CD4-positive, alpha-beta memory T cell (primary cell): ENCODE measurements around the gene DNAH9. TPM values are rescaled to one million over a fixed set of nuclear protein-coding genes. Genes with fewer than 3 reads are reported as not detected.

ENCODE experiments used
- CTCF ChIA-PET: fragments of 350-600 bp; sonication (Branson Sonifier 250); formaldehyde crosslinking; loops from one replicate; lab custom pipeline; 2021; ENCODE audit warnings: inconsistent platforms; ENCODE audit not compliant: partially characterized antibody; lab: Charles Lee
- POLR2A ChIA-PET: fragments of 350-600 bp; sonication (Branson Sonifier 250); formaldehyde crosslinking; loops from one replicate; lab custom pipeline; 2021; ENCODE audit not compliant: partially characterized antibody; lab: Charles Lee
- DNase-seq, 5 donors: peaks; one replicate each; pipeline versions ENCODE4 v3.0.0 to v3.0.0-alpha.2; 2020 to 2022; ENCODE audit warnings: mixed read lengths in 1 of 5
- H3K27ac ChIP-seq: one replicate; pipeline ENCODE4 v1.7.0; 2013; ENCODE audit warnings: low read depth, low read length
- H3K27me3 ChIP-seq: 2 replicates; pipeline ENCODE4 v1.7.0; 2013; ENCODE audit warnings: mild to moderate bottlenecking, low read length, moderate library complexity; ENCODE audit not compliant: insufficient read depth
- H3K36me3 ChIP-seq: 2 replicates; pipeline ENCODE4 v1.7.0; 2013; ENCODE audit warnings: mild to moderate bottlenecking, low read length, moderate library complexity; ENCODE audit not compliant: insufficient read depth
- H3K4me1 ChIP-seq: 2 replicates; pipeline ENCODE4 v1.7.0; 2013; ENCODE audit warnings: mild to moderate bottlenecking, low read length, moderate library complexity; ENCODE audit not compliant: insufficient read depth
- H3K4me3 ChIP-seq, 2 donors: one replicate each; pipeline ENCODE4 v1.7.0; 2013; ENCODE audit warnings: low read length in 2 of 2, mild to moderate bottlenecking in 1 of 2
- H3K9me3 ChIP-seq, 2 donors: one replicate each; pipeline ENCODE4 v1.7.0; 2013; ENCODE audit warnings: low read length in 2 of 2, control low read depth in 1 of 2; ENCODE audit not compliant: control insufficient read depth in 1 of 2
- H3K27ac Mint-ChIP-seq, 7 donors: one replicate each; pipeline ENCODE4 v1.8.0; 2020 to 2021; ENCODE audit warnings: mixed read lengths in 7 of 7, mild to moderate bottlenecking in 6 of 7, inconsistent platforms in 3 of 7, moderate library complexity in 3 of 7
- H3K27me3 Mint-ChIP-seq, 2 donors: one replicate each; pipeline ENCODE4 v1.8.0; 2020 to 2021; ENCODE audit warnings: mixed read lengths in 2 of 2
- H3K36me3 Mint-ChIP-seq, 2 donors: one replicate each; pipeline ENCODE4 v1.8.0; 2020 to 2021; ENCODE audit warnings: mixed read lengths in 2 of 2, inconsistent platforms in 1 of 2, mild to moderate bottlenecking in 1 of 2
- H3K4me1 Mint-ChIP-seq, 4 donors: one replicate each; pipeline ENCODE4 v1.8.0; 2020 to 2021; ENCODE audit warnings: mixed read lengths in 4 of 4, mild to moderate bottlenecking in 1 of 4
- H3K4me3 Mint-ChIP-seq, 8 donors: one replicate each; pipeline ENCODE4 v1.8.0; 2020 to 2021; ENCODE audit warnings: mixed read lengths in 8 of 8, mild to moderate bottlenecking in 7 of 8, moderate library complexity in 6 of 8, inconsistent platforms in 3 of 8
- H3K9me3 Mint-ChIP-seq, 8 donors: one replicate each; pipeline ENCODE4 v1.8.0; 2020 to 2021; ENCODE audit warnings: mixed read lengths in 8 of 8, mild to moderate bottlenecking in 5 of 8, inconsistent platforms in 3 of 8, moderate library complexity in 1 of 8
- intact Hi-C: fragments of 100-400 bp; cut with micrococcal nuclease; formaldehyde crosslinking; loops from one replicate; pipeline ENCODE4 v1.15.1; 2023
- polyA plus RNA-seq, 2 donors: library from polyadenylated mRNA; unstranded; fragments of 300-500 nt; fragmentation: Illumina TruSeq; gene quantifications; one replicate each; pipeline ENCODE4 v1.2.3, GENCODE V29; 2021
- total RNA-seq, 2 experiments: library from RNA; stranded (reverse); gene quantifications; one replicate each; pipeline ENCODE4 v1.2.3, GENCODE V29; 2021

Gene DNAH9
- total and polyA plus RNA-seq, 4 experiments from 2014 or later: not detected

GRCh38 chr17:11610999-11611566 lies 12.8 kb downstream of the DNAH9 start:
- H3K9me3 Mint-ChIP-seq: peaks cover 0 to 4% (median 0%) of the 10 kb centered on the region in 8 donors
- Histone ChIP-seq H3K36me3 (no peaks in the 10 kb centered on the region), H3K27ac (no peak overlapping the region), H3K27me3 (no peaks in the 10 kb centered on the region), H3K9me3 (no peaks in the 10 kb centered on the region), H3K4me3 (no peak overlapping the region), H3K4me1 (no peaks in the 10 kb centered on the region)
- no peaks in the 10 kb centered on the region for H3K36me3 Mint-ChIP-seq
- intact Hi-C loops: no loop called here
- H3K27ac Mint-ChIP-seq: no peak overlapping the region
- H3K4me3 Mint-ChIP-seq: no peak overlapping the region
- DNase-seq: no peak
- CTCF ChIA-PET: no interaction called here
- POLR2A ChIA-PET: no interaction called here
- no peaks in the 10 kb centered on the region for H3K4me1 Mint-ChIP-seq
- H3K27me3 Mint-ChIP-seq: peaks cover 2 to 3% of the 10 kb centered on the region in 2 donors

DNA sequence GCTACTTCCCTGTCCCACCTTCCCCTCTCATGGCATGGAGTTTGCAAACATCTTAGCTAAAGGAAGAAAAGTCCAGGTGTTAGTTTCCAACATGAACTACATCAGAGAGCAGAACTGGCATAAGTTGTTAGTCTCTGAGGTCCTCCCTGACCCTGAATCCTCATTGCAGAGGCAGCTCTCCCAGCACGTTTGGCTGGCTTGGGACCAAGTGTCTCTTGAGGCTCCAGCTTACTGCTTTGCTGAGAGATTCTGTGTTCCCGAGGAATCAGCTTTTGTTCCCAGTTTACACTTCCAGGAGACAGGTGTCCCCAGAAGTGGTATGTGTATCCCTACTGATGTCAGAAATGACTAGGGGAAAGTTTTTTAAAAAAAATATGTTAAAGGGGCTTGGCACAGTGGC lies 14.7 kb downstream of the DNAH9 start:
- no peaks in the 10 kb centered on the region for H3K4me1 ChIP-seq
- no peaks in the 10 kb centered on the region for H3K36me3 Mint-ChIP-seq
- DNase-seq: no peak
- H3K27me3 ChIP-seq: no peaks in the 10 kb centered on the region
- H3K27me3 Mint-ChIP-seq: peaks cover 2 to 3% of the 10 kb centered on the region in 2 donors
- CTCF ChIA-PET: no interaction called here
- no peaks in the 10 kb centered on the region for H3K36me3 ChIP-seq
- no peak overlapping the region for H3K27ac ChIP-seq
- POLR2A ChIA-PET: no interaction called here
- H3K27ac Mint-ChIP-seq: no peak overlapping the region
- H3K4me3 ChIP-seq: no peak overlapping the region
- H3K4me3 Mint-ChIP-seq: no peak overlapping the region
- intact Hi-C loops: no loop called here
- no peaks in the 10 kb centered on the region for H3K9me3 ChIP-seq
- H3K4me1 Mint-ChIP-seq: no peaks in the 10 kb centered on the region
- H3K9me3 Mint-ChIP-seq: peaks cover 0 to 4% (median 0%) of the 10 kb centered on the region in 8 donors

- POLR2A ChIA-PET: no interaction called here
- DNase-seq: no peak
- Mint-ChIP-seq H3K27me3 (no peaks in the 10 kb centered on the region), H3K4me1 (no peaks in the 10 kb centered on the region), H3K4me3 (no peak overlapping the region), H3K36me3 (no peaks in the 10 kb centered on the region), H3K9me3 (peaks cover 0 to 10% (median 2%) of the 10 kb centered on the region in 8 donors), H3K27ac (no peak overlapping the region)
- Histone ChIP-seq H3K27ac (no peak overlapping the region), H3K27me3 (no peaks in the 10 kb centered on the region), H3K9me3 (no peaks in the 10 kb centered on the region), H3K4me3 (no peak overlapping the region), H3K36me3 (no peaks in the 10 kb centered on the region), H3K4me1 (no peaks in the 10 kb centered on the region)
- intact Hi-C loops: no loop called here
- CTCF ChIA-PET: no interaction called here
Observed at GRCh38 chr17:11618861-11619566, 20.7 kb downstream of the DNAH9 start.

GRCh38 chr17:11622492-11622891 lies 24.2 kb downstream of the DNAH9 start:
- no peaks in the 10 kb centered on the region for H3K4me1 Mint-ChIP-seq
- H3K27ac Mint-ChIP-seq: no peak overlapping the region
- no peak overlapping the region for H3K27ac ChIP-seq
- POLR2A ChIA-PET: no interaction called here
- CTCF ChIA-PET: no interaction called here
- no peaks in the 10 kb centered on the region for H3K27me3 ChIP-seq
- peaks cover 0 to 10% (median 2%) of the 10 kb centered on the region in 8 donors for H3K9me3 Mint-ChIP-seq
- no peak overlapping the region for H3K4me3 Mint-ChIP-seq
- H3K27me3 Mint-ChIP-seq: peaks cover 0 to 2% of the 10 kb centered on the region in 2 donors
- intact Hi-C loops: no loop called here
- no peak overlapping the region for H3K4me3 ChIP-seq
- H3K4me1 ChIP-seq: no peaks in the 10 kb centered on the region
- H3K36me3 Mint-ChIP-seq: no peaks in the 10 kb centered on the region
- DNase-seq: no peak
- no peaks in the 10 kb centered on the region for H3K9me3 ChIP-seq
- H3K36me3 ChIP-seq: no peaks in the 10 kb centered on the region

DNA sequence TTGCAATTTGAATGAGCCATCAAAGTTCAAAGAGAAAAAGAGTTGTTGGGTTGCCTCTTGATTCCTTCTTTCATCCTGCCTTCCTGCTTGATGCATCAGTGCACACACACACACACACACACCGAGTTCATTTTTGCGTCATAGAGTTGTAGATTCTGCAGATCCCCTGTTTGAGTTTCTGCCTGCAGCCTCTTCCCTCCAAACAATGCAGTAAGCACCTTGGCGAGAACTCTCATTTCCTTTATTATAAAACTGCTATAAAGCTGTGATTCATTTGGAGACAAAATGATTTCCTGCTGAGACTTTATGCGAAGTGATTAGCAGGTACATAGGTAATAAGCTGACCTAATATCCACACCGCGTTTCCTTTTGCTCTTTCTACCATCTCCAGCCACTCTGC lies 26.7 kb downstream of the DNAH9 start:
- no peaks in the 10 kb centered on the region for H3K36me3 ChIP-seq
- H3K27me3 ChIP-seq: no peaks in the 10 kb centered on the region
- DNase-seq: no peak
- Mint-ChIP-seq H3K4me1 (no peaks in the 10 kb centered on the region), H3K36me3 (no peaks in the 10 kb centered on the region), H3K27me3 (peaks cover 0 to 2% of the 10 kb centered on the region in 2 donors), H3K27ac (no peak overlapping the region), H3K4me3 (no peak overlapping the region), H3K9me3 (peaks cover 0 to 10% (median 4%) of the 10 kb centered on the region in 8 donors)
- H3K4me1 ChIP-seq: no peaks in the 10 kb centered on the region
- CTCF ChIA-PET: no interaction called here
- H3K27ac ChIP-seq: no peak overlapping the region
- no peaks in the 10 kb centered on the region for H3K9me3 ChIP-seq
- POLR2A ChIA-PET: no interaction called here
- no peak overlapping the region for H3K4me3 ChIP-seq
- intact Hi-C loops: no loop called here

GRCh38 chr17:11625878-11626277 lies 27.6 kb downstream of the DNAH9 start:
- Histone ChIP-seq H3K27ac (no peak overlapping the region), H3K4me3 (no peak overlapping the region), H3K9me3 (no peaks in the 10 kb centered on the region), H3K4me1 (no peaks in the 10 kb centered on the region), H3K27me3 (no peaks in the 10 kb centered on the region), H3K36me3 (no peaks in the 10 kb centered on the region)
- ChIA-PET CTCF (no interaction called here), POLR2A (no interaction called here)
- H3K9me3 Mint-ChIP-seq: peaks cover 0 to 7% (median 4%) of the 10 kb centered on the region in 8 donors
- no peaks in the 10 kb centered on the region for H3K36me3 Mint-ChIP-seq
- no peaks in the 10 kb centered on the region for H3K4me1 Mint-ChIP-seq
- peaks cover 0 to 2% of the 10 kb centered on the region in 2 donors for H3K27me3 Mint-ChIP-seq
- DNase-seq: no peak
- intact Hi-C loops: no loop called here
- H3K27ac Mint-ChIP-seq: no peak overlapping the region
- no peak overlapping the region for H3K4me3 Mint-ChIP-seq

GRCh38 chr17:11627301-11627940 lies 29.2 kb downstream of the DNAH9 start:
- no peaks in the 10 kb centered on the region for H3K36me3 ChIP-seq
- CTCF ChIA-PET: interaction anchor here (0.6 kb wide), 1 partner anchor 1497 kb away, joined by 3 read pairs; no protein-coding TSS in a partner anchor
- Mint-ChIP-seq H3K4me3 (no peak overlapping the region), H3K36me3 (no peaks in the 10 kb centered on the region), H3K27ac (no peak overlapping the region), H3K9me3 (peaks cover 0 to 8% (median 3%) of the 10 kb centered on the region in 8 donors), H3K27me3 (peaks cover 0 to 2% of the 10 kb centered on the region in 2 donors), H3K4me1 (no peaks in the 10 kb centered on the region)
- POLR2A ChIA-PET: no interaction called here
- H3K9me3 ChIP-seq: no peaks in the 10 kb centered on the region
- intact Hi-C loops: no loop called here
- no peaks in the 10 kb centered on the region for H3K27me3 ChIP-seq
- DNase-seq: no peak
- H3K4me1 ChIP-seq: no peaks in the 10 kb centered on the region
- H3K4me3 ChIP-seq: no peak overlapping the region
- no peak overlapping the region for H3K27ac ChIP-seq
